ENCODE data around the gene TSPYL1. TPM values are rescaled to one million over a fixed set of nuclear protein-coding genes. Genes with fewer than 3 reads are reported as not detected.

Gene TSPYL1
- total and polyA plus RNA-seq, 4 donors = 25.1 to 39.8 (median 30.2) TPM

DNA sequence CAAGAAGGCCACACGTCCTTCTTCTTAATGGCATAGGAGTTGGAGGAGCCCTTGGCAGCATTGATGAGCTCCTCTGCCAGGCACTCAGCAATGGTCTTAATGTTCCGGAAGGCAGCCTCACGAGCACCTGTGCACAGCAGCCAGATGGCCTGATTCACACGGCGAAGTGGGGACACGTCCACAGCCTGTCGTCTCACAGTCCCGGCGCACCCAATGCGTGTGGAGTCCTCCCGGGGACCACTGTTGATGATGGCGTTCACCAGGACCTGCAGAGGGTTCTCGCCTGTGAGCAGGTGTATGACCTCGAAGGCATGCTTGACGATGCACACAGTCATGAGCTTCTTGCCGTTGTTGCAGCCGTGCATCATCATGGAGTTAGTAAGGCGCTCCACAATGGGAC is 21.2 kb downstream of the TSPYL1 start:
- DNase-seq (ENCODE audit: low spot score) = no peak

DNA sequence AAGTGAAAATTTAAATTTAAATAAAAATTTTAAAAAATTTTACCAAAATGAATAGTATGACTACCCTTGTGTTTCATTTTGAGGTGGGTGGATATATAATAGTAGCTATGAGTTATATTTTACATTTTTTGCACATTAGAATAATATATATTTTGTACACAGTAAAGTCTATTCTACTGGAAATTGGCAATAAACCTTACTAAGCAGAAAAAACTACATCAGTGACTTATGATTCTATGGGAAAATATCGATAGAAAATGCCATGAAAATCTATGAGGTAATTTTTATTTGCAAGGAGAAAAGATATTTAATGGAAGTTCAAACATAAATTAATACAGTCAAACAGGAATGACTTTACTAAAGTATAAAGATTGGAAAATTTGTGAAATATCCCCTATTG is 23.0 kb downstream of the TSPYL1 start:
- Histone ChIP-seq H3K4me1 (ENCODE audit: control insufficient read depth in 4 of 4, insufficient read depth in 4 of 4, low read length in 3 of 4) (peaks cover 6 to 35% (median 27%) of the 10 kb centered on the region in 4 donors), H3K4me3 (ENCODE audit: low read depth in 1 of 3, low read length in 3 of 3) (no peak overlapping the region), H3K27me3 (ENCODE audit: control insufficient read depth in 4 of 4, insufficient read depth in 4 of 4, low read length in 3 of 4) (no peaks in the 10 kb centered on the region), H3K36me3 (ENCODE audit: control insufficient read depth in 4 of 4, insufficient read depth in 3 of 4, low read depth in 1 of 4, low read length in 3 of 4) (peaks cover 0 to 3% (median 0%) of the 10 kb centered on the region in 4 donors), H3K9ac (ENCODE audit: low read depth in 1 of 2, low read length in 2 of 2) (no peak overlapping the region), H3K27ac (ENCODE audit: low read depth in 1 of 2, low read length in 2 of 2) (no peak overlapping the region), H3K9me3 (ENCODE audit: control insufficient read depth in 4 of 4, low read length in 3 of 4) (no peaks in the 10 kb centered on the region)
- TF ChIP-seq JUND (IDR thresholded peaks at IDR 0.05) = no peak
- TF ChIP-seq EGR1 (IDR thresholded peaks at IDR 0.05; ENCODE audit: low read depth in 2 of 2) = no peak
- TF ChIP-seq, protein P1, sequence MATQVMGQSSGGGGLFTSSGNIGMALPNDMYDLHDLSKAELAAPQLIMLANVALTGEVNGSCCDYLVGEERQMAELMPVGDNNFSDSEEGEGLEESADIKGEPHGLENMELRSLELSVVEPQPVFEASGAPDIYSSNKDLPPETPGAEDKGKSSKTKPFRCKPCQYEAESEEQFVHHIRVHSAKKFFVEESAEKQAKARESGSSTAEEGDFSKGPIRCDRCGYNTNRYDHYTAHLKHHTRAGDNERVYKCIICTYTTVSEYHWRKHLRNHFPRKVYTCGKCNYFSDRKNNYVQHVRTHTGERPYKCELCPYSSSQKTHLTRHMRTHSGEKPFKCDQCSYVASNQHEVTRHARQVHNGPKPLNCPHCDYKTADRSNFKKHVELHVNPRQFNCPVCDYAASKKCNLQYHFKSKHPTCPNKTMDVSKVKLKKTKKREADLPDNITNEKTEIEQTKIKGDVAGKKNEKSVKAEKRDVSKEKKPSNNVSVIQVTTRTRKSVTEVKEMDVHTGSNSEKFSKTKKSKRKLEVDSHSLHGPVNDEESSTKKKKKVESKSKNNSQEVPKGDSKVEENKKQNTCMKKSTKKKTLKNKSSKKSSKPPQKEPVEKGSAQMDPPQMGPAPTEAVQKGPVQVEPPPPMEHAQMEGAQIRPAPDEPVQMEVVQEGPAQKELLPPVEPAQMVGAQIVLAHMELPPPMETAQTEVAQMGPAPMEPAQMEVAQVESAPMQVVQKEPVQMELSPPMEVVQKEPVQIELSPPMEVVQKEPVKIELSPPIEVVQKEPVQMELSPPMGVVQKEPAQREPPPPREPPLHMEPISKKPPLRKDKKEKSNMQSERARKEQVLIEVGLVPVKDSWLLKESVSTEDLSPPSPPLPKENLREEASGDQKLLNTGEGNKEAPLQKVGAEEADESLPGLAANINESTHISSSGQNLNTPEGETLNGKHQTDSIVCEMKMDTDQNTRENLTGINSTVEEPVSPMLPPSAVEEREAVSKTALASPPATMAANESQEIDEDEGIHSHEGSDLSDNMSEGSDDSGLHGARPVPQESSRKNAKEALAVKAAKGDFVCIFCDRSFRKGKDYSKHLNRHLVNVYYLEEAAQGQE (IDR thresholded peaks at IDR 0.05) = no peak
- TF ChIP-seq NR2F2 (IDR thresholded peaks at IDR 0.05) = no peak
- no peak for TF ChIP-seq GABPA (IDR thresholded peaks at IDR 0.05 in 1 of 2, conservative IDR thresholded peaks at IDR 0.05 in 1 of 2)
- 99% methylated on average over 1 of the region's 1 CpG for WGBS
- DNase-seq (ENCODE audit: low spot score) = no peak

More for the DNA sequence above, 21.2 kb downstream of the TSPYL1 start:
- Histone ChIP-seq H3K9me3 (ENCODE audit: control insufficient read depth in 4 of 4, low read length in 3 of 4) (no peaks in the 10 kb centered on the region), H3K4me1 (ENCODE audit: control insufficient read depth in 4 of 4, insufficient read depth in 4 of 4, low read length in 3 of 4) (peaks cover 0 to 18% (median 13%) of the 10 kb centered on the region in 4 donors), H3K9ac (ENCODE audit: low read depth in 1 of 2, low read length in 2 of 2) (no peak overlapping the region), H3K4me3 (ENCODE audit: low read depth in 1 of 3, low read length in 3 of 3) (no peak overlapping the region), H3K27ac (ENCODE audit: low read depth in 1 of 2, low read length in 2 of 2) (no peak overlapping the region), H3K27me3 (ENCODE audit: control insufficient read depth in 4 of 4, insufficient read depth in 4 of 4, low read length in 3 of 4) (no peaks in the 10 kb centered on the region), H3K36me3 (ENCODE audit: control insufficient read depth in 4 of 4, insufficient read depth in 3 of 4, low read depth in 1 of 4, low read length in 3 of 4) (peaks cover 0 to 3% (median 0%) of the 10 kb centered on the region in 4 donors)
- TF ChIP-seq, protein P1 (IDR thresholded peaks at IDR 0.05) = no peak
- TF ChIP-seq FOXA2 (IDR thresholded peaks at IDR 0.05) (no peak), HNF4A (conservative IDR thresholded peaks at IDR 0.05) (no peak), GABPA (IDR thresholded peaks at IDR 0.05 in 1 of 2, conservative IDR thresholded peaks at IDR 0.05 in 1 of 2) (no peak), NR2F2 (IDR thresholded peaks at IDR 0.05) (no peak), SP1 (IDR thresholded peaks at IDR 0.05) (no peak)
- TF ChIP-seq, protein P2, sequence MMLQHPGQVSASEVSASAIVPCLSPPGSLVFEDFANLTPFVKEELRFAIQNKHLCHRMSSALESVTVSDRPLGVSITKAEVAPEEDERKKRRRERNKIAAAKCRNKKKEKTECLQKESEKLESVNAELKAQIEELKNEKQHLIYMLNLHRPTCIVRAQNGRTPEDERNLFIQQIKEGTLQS (IDR thresholded peaks at IDR 0.05) = no peak
- 98% methylated on average over 18 of the region's 18 CpGs for WGBS

Data from liver (tissue), 9 donors.